Middle frontal gyrus (tissue), 1 donor: Measurements from ENCODE around the gene TMEM256.

Experiments
- DNase-seq: peaks from one replicate; pipeline ENCODE4 v3.0.0-alpha.2; 2015; ENCODE audit warnings: low spot score; ENCODE audit errors: extremely low spot score

The TMEM256 gene

DNA sequence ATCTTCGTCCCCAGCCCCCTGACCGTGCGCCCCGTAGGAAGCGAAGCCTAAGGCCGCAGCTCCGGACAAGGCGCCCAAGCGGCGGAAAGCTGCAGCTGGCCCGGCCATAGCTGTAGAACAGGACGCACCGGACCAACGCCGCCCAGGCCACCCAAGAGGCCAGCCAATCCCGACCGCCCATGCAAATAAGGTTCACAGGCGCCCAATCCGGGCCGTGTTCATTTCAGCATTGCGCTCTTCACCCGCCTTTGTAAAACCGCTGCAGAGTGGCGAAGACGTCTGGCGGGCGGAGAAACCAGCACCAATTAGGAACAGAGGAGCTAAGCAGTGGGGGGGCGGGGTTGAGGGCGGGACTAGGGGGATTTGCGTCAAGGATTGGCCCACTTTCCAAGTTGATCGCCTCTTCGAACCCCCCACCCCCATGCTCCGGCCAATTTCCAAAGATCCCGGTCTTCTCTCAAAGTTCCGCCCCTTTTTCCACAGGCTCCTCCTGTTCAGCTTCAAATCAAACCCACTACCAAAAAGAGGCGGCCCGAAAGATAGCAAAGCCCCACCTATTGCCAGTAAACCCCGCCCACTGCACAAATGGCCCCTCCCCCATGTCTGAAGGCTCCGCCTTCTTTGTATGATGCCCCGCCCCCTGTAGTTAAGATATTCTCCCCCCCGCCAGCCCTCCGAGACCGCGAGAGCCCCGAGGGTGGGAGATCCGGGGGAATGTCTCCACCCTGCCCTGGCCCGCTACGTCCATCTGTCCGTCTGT lies at the start of gene TMEM256:
Gene TMEM256 (minus strand): TSS at position 121 of the 760 bp plus-strand sequence. CDS start 13 bp downstream, at position 108.
- peak; percentile 99 for DNase-seq

DNA sequence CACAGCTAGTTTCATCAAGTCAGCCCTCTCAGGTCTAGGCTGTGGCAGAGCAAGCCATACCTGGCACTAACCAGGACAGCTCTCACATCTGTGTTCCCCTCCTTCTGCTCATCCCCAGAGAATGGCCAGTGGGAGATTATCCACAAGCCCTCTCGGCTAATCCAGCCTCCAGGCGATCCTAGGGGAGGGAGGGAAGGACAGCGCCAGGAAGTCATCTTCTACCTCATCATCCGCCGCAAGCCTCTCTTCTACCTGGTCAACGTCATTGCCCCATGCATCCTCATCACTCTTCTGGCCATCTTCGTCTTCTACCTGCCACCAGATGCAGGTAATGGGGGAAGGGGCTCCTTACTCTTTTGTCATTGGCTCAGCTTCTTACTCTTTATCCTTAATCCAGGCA lies 44.6 kb upstream of the TMEM256 start:
- no peak for DNase-seq

GRCh38 chr17:7445619-7445968 lies 41.7 kb upstream of the TMEM256 start:
- no peak for DNase-seq

GRCh38 chr17:7444682-7445618 lies 41.1 kb upstream of the TMEM256 start, which contains the start of gene CHRNB1:
TSS of gene CHRNB1 (plus strand) at chr17:7445061. CDS start at chr17:7445128, 67 bp downstream.
- peak; percentile 31 for DNase-seq

DNA sequence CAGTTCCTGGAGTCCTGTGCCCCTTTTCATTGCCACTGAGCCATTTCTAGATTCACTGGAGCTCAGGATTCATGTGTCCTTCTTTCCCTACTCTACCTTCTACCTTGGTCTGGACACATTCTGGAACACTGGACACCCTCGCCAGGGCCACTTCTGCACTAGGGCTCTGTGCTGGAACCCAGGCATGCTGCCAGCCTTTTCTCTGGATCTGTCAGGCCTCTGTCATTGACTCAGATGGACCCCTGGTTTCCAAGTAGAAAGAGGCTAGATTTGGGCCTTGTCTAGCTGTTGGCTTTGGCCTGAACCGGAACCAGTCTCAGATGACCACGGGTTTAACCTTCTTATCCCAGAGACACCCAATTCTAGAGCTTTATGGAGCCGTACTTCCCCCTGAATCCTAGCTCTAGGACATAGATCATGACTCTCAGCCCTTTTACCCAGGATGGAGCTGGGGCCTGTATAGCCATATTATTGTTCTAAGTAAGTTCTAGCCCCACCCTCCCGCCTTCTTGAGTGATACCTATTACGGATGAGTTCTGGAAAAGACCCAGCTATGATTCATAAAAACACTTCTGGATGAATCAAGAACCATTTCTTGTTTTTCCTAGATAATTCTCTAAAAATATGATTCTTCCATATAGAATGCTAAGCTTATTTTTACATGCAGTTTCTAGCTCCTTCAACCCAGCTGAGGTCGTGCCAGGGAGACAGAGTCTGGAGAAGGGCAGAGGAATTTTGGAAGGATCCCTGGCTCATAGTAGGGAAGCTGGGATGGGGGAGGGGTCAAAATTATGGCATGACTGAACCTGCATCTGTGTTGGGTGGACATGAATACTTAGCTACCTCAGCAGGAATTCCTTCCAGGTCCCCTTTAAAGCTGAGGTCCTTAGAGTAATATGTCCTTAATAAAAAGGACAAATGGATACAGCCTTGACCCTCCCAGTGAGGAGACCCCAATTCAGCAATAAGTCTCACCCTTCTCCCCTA lies 39.9 kb upstream of the TMEM256 start:
- no peak for DNase-seq

DNA sequence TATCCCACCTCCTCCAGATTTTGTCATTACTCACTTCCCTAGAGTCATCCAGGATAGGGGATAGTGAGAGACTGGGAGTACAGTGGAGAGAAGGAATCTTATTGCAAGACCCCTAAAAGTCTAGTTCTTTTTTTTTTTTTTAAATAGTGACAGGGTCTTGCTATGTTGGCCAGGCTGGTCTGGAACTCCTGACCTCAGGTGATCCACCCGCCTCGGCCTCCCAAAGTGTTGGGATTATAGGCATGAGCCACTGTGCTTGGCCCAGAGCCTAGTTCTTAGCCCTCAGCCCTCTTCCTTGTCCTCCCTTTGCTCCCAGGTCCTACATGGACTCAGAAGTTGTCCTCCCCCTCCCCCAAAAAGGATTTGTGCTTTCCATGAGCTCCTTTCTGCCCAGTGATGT lies 38.2 kb upstream of the TMEM256 start:
- no peak for DNase-seq

DNA sequence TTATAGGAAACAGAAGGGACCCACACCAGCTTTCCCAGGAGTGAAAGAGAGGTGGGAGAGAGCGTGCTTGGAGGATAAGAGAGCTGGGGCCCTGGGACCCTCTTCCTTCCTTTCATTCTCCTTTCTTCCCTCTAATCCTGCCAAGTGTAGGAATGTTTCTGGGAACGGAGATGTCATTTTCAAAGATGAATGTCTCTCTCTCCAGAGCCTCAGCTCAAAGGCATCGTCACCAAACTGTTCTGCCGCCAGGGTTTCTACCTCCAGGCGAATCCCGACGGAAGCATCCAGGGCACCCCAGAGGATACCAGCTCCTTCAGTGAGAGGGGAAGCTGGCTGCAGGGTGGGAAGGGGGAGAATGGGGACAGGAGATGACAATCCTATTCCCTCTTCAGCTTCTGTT lies 37.4 kb upstream of the TMEM256 start:
- DNase-seq: no peak

DNA sequence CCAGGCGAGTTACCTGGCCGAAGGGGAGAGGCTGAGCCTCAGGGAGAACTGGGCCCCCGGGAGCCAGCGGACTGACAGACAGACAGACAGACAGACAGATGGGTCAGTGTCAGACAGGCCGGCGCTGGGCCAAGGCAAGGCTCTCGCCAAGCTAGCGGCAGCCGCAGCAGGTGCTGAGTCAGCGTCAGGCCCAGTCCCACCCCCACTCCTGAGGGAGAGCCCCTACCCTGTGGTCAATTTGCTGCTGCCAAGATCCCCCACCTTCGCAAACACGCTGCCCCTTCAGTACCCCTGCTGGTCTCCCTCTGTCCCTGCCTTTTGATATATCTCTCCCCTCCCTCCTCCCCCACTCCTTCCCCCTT lies 36.9 kb upstream of the TMEM256 start:
- DNase-seq: no peak

- DNase-seq: no peak
Measured at GRCh38 chr17:7440113-7440833, 36.4 kb upstream of the TMEM256 start.

- no peak for DNase-seq
Measured at GRCh38 chr17:7439462-7440112, 35.7 kb upstream of the TMEM256 start, which contains the start of gene FGF11. TSS of gene FGF11 (plus strand) at chr17:7439512. CDS start at chr17:7439621, 109 bp downstream.

- no peak for DNase-seq
Measured at GRCh38 chr17:7438656-7439460, 35.0 kb upstream of the TMEM256 start.

DNA sequence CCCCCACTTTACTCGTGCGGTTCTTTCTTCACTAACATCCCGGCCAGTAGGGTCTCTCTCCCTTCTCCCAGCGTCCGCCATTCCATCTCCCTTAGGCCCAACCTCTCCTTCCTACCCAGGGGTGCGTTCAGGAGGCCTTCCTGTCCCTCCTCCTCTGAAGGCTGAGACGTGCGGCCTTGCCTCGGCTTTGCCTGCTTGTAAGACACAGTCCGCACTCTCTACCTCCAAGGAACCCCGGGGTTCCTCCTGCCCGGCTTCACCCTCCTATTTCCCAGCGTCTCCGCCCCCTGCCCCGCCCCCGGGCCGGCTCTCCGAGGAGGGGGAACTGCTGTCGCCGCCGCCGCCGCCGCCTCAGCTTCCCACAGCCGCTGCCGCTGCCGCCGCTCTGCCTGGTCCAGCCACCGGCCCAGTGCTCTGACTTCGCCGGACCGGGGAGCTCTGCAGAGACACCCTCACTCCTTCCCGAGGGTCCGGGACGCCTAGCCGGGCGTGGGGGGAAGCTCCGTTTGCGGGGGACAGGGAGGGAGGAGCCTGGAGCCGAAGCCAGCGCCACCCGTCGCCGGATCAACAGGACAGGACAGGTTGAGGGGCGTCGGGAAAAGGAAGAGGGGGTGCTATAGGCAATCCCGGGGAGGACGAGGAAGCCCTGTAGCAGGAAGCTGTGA lies 34.2 kb upstream of the TMEM256 start:
- DNase-seq: no peak

DNA sequence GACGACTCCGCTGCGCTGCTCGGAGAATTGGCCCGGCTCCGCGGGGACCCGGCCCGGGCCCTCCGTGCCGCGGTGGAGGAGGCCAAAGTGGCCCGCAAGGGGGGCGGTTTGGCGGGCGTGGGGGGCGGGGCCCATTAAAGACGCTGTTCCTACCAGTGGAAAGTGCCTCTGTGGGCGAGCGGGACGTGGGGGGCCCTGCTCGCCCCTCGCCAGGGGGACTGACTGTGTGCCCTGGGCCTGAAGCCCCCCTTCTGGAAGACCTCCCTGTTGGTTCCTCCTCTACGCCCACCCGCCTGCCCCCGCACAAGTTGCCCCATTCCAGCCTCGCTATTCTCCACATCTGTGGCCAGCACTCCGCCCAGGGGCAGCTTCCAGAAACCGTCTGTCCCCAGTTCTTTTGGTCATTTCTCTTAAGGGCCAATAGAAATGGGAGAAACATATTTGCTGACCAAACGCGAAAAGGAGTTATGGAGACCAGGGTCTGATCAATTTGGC lies 33.5 kb upstream of the TMEM256 start:
- DNase-seq: no peak

DNA sequence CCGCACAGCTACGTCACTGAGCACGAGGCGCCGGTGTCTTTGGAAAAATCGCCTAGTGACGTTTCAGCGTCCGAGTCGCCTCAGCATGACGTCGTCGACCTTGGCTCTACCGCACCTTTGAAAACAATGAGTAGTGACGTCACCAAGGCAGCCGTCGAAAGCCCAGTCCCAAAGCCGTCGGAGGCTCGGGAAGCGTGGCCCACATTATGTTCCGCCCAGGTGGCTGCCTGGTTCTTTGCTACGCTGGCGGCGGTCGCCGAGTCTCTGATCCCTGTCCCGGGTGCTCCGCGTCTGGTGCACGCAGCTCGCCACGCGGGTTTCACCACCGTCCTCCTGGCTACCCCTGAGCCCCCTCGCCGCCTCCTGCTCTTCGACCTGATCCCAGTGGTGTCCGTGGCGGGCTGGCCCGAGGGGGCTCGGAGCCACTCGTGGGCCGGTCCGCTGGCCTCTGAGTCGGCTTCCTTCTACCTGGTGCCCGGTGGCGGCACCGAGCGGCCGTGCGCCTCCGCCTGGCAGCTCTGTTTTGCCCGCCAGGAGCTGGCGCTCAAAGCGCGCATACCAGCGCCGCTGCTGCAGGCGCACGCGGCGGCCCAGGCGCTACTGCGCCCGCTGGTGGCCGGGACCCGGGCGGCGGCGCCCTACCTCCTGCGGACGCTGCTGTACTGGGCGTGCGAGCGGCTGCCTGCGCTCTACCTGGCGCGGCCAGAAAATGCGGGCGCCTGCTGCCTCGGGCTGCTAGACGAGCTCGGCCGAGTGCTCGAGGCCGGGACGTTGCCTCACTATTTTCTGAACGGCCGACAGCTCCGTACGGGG lies 32.9 kb upstream of the TMEM256 start:
- DNase-seq: peak; percentile 36

- DNase-seq: no peak
Measured at GRCh38 chr17:7435676-7436555, 32.0 kb upstream of the TMEM256 start.

GRCh38 chr17:7432296-7432695 lies 28.4 kb upstream of the TMEM256 start:
- no peak for DNase-seq
